GM21737 (cell line): ENCODE data around the gene DMD.
"Not testable (repeated sequence)": the region's sequence is repeated elsewhere in the genome, so short reads cannot be mapped to it uniquely, and the experiment has no call there.

ENCODE experiments used
- ATAC-seq: cut with Tn5 transposase; IDR thresholded peaks from one replicate; pipeline ENCODE4 v1.9.1; 2021; ENCODE audit warnings: mild to moderate bottlenecking, moderate library complexity; ENCODE audit not compliant: unreplicated experiment

DMD gene

DNA sequence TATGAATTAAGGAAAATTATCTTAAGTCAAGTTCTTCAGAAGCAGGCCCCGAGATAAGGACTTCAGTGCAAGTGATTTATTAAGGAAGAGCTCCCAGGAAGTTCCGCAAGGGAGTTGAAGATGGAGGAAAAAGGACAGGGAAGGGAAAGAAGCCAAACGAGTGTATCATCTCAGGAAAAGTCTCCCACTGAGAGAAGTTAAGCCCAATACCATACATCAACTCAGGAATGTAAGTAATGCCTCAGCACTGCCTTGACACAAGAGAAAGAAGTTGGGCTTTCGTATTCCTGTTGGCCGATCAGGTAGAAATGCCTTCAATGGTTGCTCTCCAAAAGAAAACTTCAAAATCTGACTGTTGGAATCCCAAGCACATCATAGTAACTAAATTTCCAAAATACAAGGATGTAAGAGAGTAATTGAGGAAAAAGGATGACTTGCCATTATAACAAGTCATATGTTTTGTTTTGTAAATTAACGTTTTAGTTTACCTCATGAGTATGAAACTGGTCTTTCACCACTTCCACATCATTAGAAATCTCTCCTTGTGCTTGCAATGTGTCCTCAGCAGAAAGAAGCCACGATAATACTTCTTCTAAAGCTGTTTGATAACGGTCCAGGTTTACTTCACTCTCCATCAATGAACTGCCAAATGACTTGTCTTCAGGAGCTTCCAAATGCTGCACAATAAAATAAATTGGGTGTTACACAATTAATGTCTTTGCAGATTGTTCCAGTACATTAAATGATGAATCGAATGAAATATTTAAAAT, 566.7 kb downstream of the DMD start:
- ATAC-seq = no peak

DNA sequence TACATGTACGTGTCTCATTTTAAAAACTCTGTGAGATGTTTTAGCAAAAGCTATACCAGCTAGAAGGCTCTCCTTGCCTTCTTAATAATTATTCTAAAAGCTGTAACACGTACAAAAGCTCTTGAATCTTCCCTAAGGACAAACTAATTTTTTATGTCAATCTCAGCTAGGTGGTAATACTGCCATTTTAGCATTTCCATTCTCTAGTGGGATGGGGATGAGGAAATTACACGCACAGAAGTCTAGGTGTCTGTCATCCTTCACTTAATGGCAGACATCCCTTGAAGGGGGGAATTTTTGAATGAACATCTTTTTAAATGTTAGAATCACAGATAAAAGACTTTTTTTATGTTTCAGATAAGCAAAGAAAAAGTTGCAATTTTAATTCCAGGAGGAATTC, 569.1 kb downstream of the DMD start:
- no peak for ATAC-seq

DNA sequence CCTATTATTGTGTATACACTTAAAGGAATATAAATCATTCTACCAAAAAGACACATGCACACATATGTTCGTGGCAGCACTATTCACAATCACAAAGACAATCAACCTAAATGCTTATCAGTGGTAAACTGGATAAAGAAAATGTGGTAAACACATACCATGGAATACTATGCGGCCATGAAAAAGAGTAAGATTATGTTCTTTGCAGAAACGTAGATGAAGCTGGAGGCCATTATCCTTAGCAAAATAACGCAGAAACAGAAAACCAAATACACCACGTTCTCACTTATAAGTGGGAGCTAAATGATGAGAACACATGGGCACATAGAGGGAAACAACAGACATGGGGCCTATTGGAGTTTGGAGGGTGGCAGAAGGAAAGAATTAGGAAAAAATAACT, 593.2 kb downstream of the DMD start:
- ATAC-seq = no peak

DNA sequence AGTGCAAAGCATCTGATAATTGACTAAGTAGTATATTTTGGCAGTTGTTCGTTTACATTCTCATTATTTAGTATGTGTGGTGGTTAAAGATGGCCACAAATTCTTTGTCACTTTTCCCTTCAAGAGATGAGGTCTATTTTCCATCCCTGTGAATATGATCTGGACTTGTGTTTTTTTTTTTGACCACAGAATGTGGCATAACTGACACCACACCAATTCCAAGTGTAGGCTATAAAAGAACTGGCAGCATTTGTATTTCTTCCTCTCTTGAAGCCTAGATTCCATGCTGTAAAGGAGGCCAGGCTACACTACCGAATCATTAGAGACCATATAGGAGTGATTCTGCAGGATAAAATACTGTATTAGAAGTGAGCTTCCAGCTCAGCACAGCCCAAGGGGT, 596.6 kb downstream of the DMD start:
- ATAC-seq = no peak

DNA sequence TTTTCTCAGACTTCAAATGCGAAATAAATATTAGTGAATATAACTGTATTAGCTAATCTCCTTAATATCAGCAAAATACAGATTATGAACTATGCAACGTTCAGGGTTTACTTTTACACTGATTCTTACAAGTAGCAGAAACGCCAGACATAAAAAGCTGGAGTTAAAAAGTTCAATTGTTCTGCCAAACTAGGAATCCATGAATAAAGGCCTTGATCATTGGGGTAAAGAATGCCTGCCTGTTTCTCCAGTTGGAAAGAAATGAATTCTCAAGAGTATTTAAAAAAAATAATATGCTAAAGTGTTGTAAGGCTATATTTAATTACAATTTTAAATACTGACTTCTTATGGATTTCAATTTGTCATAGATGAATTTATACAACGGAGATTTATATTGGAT, 612.2 kb downstream of the DMD start:
- no peak for ATAC-seq

DNA sequence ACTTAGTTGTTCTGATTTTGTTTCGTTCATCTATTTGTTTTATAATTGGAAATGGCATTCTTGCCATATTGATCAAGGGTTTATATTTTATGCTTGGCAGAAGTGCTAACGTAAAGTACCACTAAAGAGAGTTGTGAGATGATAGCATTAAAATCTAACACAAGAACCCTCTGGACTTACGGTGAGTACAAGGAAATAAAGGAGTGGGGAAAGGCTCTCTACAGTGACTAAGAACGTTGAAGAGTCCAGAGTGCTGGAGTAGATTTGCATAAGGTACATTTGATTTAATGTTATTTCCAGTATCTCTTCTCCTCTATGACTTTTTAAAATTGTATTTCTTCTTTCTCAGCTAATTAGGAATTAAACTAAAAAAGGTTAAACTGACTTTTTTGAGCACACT, 612.6 kb downstream of the DMD start:
- ATAC-seq = no peak

DNA sequence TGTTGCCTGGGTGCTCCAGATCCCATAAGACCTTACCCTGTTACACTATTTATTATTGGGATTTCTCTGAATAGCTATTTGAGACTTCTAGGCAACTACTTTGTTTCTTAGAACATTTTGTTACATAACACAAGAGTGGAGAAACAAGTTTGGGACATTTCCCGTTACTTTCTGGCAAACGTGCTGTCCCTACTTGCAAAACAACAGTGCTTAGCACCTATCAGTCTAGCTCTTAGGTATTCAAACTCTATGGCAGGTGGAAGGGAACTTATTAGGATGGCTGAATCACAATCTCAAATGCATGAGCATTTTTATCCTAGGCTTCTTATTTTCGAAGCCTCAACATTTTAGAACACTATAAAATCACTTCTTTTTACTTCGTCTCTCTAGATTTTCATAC, 613.6 kb downstream of the DMD start:
- ATAC-seq = no peak

DNA sequence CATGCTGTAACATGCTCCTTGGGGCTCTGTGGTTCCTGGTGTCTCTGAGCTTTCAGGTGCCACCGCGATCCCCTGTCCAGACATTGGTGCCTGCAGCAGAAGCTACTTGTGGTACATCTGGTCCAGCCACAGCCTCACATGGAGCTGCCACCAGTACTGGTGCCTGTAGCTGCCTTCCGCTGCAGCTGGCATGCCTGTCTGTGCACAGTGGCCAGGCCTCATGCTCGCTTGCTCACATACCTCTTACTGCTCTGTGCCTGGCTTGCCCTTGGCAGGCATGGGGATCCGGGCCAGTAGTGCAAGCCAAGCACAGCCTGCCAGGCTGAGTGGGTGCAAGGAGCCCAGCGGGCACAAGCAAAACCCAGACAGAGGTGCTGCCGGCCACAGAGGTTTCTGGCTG, 618.6 kb downstream of the DMD start:
- ATAC-seq = no peak

DNA sequence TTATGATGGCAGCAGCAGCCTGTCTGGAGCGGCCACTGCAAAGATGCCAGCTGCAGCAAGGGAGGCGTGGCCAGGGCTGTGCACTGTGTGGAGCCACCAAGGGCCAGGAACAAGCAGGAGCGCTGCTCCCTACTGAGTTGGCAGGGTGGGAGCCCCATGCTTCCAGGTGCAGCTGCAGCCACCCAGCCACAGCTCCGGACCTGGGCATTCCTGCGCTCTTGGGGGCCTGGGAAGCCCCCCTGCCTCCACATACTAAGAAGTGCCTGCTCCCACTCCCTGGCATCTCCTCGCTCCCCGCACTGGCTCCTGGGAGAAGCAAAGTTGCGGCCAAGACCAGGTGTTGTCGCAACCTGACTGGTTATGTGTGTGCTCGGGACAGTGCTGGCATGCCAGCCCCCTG, 619.8 kb downstream of the DMD start:
- no peak for ATAC-seq

DNA sequence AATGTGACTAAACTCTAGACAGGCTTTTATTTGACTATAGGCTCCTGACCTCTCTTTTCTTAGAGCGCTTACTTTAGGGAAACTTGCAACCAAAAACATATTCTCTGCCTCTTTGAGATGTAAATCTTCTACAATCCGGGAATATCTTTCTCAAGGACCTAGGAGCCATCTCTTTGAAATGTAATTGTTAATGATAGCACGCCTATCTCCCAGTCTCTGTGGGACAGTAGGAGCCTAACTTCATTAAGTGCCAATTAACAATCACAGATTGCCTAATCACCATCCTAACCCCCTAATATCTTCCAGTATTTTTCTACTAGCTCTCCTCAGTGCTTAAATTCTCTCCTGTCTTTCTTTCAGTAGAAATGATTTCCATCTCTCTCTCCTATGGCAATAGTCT, 628.6 kb downstream of the DMD start:
- no peak for ATAC-seq

DNA sequence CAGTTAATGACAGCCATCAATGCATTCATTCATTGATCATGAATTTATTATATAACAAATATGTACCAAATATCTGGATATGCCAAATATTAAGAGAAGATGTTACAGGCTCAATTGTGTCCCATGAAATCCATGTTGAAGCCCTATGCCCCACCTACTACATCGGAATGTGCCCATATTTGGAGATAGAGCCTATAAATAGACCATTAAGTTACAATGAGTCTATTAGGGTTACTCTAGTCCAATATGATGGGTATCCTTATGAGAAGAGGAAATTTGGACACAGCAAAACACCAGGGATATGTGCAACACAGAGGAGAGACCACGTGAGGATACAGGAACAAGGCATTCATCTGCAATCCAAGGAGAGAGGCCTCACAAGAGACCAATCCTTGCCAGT, 634.5 kb downstream of the DMD start:
- no peak for ATAC-seq

DNA sequence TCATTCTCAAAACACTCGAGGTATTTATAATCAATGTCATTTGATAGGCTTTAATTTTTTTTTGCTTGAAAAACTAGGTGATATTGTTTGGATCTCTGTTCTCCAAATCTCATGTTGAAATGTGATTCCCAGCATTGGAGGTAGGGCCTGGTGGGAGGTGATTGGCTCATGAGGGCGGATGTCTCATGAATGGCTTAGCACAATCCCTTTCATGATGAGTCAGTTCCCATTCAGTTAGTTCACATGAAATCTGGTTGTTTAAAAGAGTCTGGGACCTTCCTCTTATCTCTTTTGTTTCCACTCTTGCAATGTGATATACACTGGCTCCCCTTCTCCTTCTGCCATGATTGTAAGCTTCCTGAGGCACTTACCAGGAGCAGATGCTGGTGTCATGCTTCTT, 638.7 kb downstream of the DMD start:
- ATAC-seq = no peak

DNA sequence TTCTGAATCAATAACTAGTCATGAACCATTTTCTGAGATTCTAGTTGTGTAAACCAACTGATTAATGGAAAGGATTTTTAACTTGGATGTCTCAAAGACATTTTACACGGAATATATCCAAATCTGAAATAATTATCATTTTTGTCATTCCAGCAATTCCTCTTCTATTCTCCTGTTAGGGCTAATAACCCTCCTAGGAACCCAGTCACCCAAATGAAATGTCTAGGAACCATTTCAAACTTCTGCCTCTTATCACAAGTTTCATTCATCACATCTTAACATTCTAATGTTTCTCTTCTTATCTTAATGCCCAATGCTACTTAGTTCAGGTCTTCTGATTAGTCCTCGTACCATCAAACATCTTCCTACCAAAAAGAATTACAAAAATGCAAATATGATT, 639.8 kb downstream of the DMD start:
- no peak for ATAC-seq

DNA sequence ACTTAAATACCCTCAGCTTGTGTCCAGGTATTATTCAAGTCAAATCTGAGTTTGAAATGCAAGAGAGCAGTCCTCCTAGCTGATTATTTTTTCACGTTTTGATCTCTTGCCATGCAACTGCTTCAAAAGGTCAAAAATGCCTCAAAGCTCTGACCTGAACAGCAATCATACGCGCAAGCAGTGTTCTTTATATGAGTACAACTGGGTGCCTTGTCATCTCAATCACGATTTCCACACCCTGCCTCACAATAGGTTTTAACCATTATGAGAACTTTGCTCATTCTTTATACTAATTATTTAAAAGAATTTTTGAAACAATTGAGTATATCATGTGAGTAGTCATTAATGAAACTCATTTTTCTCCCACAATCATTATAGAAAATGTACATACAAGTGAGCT, 649.1 kb downstream of the DMD start:
- ATAC-seq = no peak

DNA sequence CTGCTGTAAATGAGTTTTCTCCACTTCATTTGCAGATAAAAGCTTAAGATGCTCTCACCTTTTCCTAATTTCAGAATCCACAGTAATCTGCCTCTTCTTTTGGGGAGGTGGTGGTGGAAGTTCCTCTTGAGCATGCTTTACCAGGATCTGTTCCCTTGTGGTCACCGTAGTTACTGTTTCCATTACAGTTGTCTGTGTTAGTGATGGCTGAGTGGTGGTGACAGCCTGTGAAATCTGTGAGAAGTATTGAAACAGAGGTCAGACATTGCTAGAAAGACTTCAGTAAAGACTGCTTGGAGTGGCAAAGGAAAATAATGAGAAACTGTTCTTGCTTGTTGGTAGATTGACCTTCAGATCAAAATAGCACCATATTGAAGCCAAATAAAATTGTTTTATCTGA, 666.2 kb downstream of the DMD start:
- ATAC-seq = no peak

DNA sequence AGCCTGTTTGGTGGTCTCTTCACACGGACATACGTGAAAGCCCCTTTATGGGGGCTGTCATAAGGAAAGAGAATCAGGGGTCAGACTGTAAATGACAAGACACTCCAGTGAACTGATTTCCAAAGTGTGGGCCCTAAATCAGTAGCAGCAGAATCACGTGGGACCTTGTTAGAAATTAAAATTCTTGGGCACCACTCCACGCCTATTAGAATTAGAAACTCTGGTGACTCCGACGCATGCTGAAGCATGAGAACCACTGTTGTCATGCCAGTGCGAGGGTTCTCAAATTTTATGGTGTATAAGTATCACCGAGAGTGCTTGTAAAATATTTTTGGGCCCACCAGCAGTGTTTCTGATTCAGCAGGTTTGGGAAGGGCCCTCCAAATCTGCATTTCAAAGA, 672.8 kb downstream of the DMD start:
- no peak for ATAC-seq

DNA sequence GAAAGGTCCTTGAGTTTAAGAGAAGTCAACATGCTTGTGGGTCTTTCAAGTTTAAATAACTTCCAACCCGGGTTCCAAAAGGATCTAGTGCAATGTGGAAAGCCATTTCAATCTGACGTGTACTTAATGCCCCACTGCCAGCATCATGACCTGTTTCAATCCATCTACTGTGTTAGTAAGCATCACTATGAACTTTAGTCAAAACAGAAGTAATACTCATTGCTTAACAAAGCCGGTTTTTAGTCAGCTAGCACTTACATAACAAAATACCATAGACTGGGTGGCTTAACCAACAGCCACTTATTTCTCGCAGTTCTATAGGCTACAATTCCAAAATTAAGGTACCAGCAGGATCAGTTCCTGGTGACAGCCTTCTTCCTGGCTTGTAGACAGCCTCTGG, 677.5 kb downstream of the DMD start:
- no peak for ATAC-seq

DNA sequence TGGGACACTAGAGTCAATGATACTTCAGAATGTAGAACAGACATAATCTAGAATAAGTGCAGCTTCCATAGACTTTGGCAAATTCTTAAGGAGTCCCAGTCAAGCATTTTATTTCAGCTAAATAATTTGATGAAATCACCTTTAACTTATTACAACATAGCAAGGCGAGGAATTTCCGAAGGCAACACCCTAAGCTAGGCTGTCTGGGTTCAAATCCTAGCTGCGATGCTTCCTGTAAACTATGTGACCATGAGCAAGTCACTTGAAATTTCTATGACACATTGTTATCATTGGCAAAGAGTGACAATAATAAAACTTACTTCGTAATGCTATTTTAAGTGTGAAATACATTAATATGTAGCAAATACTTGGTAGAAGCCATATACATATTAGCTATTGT, 679.1 kb downstream of the DMD start:
- no peak for ATAC-seq

DNA sequence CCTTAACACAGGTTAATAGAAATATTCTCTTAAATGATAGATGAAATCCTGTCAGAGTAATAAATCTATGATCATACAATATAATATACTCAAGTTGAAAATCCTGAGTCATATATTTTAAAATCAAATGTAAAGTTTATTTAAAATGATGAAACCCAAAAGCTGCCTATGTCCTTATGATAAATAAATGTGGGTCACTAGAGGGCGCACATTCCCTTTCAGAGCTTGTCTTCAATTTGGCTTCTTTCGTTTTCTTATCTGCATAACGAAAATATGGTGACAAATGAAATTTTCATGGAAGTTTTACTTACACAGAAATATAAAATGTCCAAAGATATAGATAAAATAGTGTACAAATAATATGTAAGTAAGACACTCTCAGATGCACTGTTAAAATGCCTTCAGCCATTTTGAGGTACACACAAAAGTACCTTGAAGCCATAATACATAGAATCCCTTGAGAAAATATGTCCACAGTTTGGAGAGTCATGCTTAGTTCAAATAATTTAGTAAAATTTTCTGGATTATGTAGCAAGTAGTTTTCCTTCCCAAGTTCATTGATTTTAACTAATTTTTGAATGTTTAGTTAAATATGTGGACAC, 680.4 kb downstream of the DMD start:
- no peak for ATAC-seq

DNA sequence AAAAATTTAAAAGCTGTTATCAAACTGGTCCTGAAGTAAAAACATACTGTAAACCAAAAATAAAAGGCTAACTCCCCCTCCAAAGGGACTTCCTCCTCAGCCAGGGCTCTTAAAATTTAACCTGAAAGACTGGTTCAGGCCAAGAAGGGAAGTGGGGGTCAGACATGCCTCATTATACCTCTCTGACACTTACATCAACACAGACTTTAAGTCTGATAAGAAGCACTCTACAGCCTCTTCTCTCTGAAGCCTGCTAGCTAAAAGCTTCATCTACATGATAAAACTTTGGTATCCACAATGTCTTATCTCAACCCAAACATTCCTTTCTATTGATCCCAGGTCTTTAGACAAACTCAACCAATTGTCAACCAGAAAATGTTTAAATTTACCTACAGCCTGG, 682.9 kb downstream of the DMD start:
- ATAC-seq = not testable (repeated sequence)

DNA sequence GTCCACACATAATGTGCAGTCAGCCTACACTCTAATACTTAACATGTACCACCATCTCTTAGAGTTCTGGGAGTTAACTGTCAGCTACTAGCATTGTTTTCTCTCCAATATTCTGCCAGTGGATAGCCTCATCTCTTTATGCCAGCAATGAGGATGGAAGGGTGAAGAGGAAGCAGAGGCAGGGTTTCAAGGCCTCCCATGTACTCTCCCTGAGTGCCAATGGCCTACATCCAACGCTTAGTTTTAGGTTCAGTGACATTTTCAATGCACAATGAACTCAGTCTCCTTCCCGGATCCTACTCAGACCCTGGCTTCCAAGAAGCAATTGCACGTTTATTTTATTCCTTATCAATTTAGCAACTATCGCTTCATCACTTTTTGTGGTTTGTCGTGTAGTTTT, 686.1 kb downstream of the DMD start:
- ATAC-seq = no peak

DNA sequence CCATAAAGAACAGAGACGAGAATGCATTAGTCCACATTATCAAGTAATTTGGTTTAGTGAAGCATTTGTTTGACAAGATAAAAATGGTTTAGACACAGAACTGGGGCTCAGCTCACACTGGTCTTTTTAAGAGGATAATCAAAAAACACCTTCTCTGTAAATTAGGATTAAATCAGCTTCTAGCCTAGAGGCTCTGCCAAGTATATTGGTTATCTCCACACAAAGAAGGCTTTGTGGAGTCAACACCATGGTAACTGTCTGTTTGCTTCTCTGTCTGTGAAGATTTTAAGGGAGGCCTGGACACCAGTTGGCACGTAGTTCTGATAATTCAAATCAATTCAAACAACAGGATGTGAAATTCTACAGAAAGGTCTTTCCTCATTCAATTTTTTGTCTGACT, 687.0 kb downstream of the DMD start:
- ATAC-seq = no peak

DNA sequence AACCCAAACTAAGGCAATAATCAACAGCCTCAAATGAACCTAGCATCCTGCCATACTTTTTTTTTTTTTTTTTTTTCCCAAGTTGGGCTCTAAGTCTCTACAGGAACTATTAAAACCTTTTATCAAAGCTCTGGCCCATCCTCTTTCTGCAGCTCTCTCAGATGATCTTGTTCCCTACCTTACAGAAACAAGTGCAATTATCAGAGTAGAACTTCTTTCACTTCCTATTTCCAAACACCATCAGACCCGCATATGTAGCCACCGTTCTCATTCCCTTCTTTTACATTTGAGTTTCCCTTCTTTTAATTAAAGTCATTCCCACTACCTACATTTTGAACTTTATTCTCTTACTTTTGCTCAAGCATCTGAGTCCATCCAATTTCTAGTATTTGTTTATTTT, 690.6 kb downstream of the DMD start:
- ATAC-seq = no peak
